GM10847 (cell line): Measurements from ENCODE around the gene EIF4G3.

Experiments
- POLR2A ChIP-seq: IDR thresholded peaks from 2 replicates; pipeline ENCODE4 v1.6.1; 2011; ENCODE audit not compliant: insufficient read length; ENCODE audit errors: extremely low read depth

The EIF4G3 gene

GRCh38 chr1:20771780-20772179, 404.9 kb downstream of the EIF4G3 start:
- TF ChIP-seq POLR2A: no peak

DNA sequence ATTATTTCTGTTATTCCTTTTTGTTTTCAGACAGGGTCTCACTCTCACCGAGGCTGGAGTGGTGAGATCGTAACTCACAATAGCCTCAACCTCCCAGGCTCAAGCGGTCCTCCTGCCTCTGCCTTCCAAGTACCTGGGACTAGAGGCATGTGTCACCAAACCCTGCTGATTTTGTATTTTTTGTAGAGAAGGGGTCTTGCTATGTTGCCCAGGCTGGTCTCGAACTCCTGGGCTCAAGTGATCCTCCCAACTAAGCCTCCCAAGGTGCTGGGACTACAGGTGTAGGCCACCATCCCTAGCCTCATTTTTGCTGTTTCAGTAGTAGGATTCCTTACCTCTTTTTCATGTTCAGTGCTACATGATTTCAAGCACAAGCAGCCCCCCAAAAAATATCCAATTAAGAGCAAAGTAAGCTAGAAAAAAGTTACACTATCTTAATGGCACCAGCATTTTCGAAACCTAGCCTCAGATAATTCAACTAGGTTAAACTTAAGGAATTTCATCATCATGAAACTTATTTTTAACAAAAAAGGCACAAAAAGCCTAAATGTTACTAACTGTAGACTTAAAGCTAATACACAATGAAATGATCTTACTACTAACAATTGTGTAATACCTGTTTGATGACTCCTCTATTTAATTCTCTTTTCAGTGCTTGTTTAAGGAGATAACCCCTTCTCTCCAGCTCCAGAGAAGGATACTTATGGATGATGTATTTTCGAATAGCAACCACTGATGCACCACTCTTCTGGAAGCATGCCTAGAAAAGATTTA, 406.2 kb downstream of the EIF4G3 start:
- TF ChIP-seq POLR2A: no peak

- TF ChIP-seq POLR2A: no peak
Measured at GRCh38 chr1:20767271-20767670, 409.4 kb downstream of the EIF4G3 start.

DNA sequence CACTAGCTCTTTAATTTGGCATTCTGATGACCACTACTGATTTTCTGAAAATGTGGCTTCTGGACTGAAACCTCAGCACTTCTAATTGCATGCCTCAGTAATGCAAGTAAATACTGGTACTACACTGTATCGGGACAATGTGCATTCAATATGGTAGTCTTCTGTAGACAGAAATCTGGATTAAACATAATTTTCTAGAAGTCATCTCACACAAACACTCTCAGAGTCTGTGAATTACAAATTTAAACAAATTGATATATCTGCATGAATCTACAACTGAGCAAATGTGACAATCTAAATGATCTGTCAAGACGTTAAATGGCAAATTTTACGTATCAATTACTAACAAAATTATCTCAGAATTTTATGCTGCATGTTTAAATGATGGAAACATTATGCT, 413.3 kb downstream of the EIF4G3 start:
- TF ChIP-seq POLR2A: no peak

DNA sequence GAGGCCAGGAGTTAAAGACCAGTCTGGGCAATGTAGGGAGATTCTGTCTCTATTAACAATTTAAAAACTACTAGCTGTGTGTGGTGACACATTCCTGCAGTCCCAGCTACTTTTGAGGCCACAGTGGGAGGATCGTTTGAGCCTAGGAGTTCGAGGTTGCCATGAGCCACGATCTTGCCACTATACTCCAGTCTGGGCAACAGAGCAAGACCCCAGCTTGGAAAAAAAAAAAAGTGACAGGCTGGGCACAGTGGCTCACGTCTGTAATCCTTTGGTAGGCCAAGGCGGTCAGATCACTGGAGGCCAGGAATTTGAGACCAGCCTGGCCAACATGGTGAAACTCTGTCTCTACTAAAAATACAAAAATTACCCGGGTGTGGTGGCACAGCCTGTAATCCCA, 416.4 kb downstream of the EIF4G3 start:
- TF ChIP-seq POLR2A: no peak
